Stimulated activated CD4-positive, alpha-beta T cell treated with anti-CD3 and anti-CD28 coated beads, Interleukin-4, amount 100 ng/mL, for 48 hours (primary cell): ENCODE results near the gene FBXL15.

Source experiments
- DNase-seq, 2 donors: peaks; one replicate each; pipeline ENCODE4 v3.0.0-alpha.2; 2020; ENCODE audit warnings: low read depth in 2 of 2

The FBXL15 gene

DNA sequence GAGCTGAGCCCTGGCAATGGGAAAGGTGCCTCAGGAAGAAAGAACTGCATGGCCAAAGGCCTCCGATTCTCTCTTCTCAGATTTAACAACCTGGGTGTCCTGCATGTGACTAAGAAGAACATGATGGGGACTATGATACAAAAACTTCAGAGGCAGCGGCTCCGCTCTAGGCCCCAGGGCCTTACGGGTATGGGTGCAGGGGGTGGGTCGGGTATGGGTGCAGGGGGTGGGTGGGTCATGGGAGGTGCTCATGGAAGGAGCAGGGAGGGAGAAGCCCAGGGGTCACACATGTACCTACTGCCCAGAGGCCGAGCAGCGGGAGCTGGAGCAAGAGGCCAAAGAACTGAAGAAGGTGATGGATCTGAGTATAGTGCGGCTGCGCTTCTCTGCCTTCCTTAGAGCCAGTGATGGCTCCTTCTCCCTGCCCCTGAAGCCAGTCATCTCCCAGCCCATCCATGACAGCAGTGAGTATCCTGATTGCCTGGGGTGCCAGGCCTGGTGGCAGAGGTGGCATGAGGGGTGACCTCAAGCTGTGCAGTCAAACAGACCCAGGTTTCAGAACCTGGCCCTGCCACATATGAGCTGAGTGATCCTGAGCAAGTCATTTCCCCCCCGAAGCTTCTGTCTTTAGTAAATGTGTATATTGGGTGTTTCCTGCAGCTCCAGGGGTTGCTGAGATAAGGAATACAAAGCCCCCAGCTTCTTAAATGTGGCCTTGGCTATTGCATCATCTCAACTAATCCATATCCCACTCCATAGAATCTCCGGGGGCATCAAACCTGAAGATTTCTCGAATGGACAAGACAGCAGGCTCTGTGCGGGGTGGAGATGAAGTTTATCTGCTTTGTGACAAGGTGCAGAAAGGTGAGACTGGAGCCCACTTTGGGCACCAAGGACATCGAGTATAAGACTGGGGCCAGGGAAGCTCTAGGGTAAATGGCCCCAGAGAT is 23.1 kb upstream of the FBXL15 start:
- no peak for DNase-seq

DNA sequence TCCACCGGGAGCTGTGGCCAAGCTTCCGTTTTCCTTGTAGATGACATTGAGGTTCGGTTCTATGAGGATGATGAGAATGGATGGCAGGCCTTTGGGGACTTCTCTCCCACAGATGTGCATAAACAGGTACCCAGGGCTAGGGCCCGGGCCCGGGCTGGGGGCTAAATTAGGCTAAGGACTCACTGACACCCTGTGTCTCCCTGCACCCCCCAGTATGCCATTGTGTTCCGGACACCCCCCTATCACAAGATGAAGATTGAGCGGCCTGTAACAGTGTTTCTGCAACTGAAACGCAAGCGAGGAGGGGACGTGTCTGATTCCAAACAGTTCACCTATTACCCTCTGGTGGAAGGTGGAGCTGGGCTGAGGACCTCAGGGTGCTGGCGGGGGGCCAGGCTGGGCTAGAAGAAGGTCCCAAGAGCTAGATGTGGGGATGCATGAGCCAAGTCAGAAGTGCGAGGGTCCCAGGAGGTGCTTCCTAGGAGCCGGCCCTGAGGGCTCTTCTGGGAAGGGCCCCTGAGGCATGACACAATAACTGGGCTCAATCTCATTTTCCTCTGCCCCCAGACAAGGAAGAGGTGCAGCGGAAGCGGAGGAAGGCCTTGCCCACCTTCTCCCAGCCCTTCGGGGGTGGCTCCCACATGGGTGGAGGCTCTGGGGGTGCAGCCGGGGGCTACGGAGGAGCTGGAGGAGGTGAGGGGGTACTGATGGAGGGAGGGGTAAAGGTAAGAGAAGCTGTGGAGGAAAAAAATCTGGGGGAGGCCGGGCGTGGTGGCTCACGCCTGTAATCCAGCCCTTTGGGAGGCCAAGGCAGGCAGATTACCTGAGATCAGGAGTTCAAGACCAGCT is 22.2 kb upstream of the FBXL15 start:
- DNase-seq = no peak

DNA sequence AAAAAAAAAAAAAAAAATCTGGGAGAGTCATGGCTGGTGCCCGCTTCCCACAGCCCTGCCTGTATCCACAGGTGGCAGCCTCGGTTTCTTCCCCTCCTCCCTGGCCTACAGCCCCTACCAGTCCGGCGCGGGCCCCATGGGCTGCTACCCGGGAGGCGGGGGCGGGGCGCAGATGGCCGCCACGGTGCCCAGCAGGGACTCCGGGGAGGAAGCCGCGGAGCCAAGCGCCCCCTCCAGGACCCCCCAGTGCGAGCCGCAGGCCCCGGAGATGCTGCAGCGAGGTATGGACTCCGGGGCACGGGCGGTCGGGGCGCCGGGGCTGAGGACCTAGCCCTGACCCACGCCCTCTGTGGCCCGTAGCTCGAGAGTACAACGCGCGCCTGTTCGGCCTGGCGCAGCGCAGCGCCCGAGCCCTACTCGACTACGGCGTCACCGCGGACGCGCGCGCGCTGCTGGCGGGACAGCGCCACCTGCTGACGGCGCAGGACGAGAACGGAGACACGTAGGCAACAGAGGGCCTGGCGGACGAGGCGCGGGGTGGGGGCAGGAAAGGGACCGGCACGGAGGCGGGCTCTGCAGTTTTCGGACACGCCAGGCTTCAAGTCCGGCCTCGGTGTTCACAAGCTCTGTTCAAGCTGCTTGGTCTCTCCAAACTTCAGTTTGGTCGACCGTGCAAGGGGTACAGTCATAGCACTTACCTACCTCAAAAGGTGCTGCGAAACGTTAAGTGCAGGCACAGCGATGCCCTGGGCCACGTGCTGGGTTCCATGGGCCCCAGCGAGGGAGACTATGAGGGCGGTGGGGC is 21.2 kb upstream of the FBXL15 start:
- peak; percentile 83 to 84 for DNase-seq

DNA sequence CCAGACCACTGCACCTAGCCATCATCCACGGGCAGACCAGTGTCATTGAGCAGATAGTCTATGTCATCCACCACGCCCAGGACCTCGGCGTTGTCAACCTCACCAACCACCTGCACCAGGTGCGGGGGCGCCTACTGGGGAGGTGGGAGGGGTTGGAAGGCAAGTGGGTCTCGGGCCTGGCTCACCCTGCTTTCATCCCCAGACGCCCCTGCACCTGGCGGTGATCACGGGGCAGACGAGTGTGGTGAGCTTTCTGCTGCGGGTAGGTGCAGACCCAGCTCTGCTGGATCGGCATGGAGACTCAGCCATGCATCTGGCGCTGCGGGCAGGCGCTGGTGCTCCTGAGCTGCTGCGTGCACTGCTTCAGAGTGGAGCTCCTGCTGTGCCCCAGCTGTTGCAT is 20.6 kb upstream of the FBXL15 start:
- no peak for DNase-seq

DNA sequence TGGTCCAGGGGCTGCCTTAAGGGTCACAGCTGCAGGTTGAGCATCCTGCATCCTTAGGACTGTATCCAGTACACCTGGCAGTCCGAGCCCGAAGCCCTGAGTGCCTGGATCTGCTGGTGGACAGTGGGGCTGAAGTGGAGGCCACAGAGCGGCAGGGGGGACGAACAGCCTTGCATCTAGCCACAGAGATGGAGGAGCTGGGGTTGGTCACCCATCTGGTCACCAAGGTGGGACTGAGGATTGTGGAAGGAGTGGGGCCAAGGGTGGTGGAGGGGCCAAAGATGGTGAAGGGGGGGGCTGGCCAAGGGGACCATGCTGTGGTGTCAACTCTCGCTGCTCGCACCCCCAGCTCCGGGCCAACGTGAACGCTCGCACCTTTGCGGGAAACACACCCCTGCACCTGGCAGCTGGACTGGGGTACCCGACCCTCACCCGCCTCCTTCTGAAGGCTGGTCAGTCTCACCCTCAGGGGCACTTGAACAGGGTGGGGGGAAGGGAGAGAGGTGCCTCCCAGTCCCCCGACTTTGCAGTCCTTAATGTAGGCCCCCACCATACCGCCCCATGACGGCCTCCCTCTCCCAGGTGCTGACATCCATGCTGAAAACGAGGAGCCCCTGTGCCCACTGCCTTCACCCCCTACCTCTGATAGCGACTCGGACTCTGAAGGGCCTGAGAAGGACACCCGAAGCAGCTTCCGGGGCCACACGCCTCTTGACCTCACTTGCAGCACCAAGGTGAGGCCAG is 19.9 kb upstream of the FBXL15 start:
- no peak for DNase-seq

DNA sequence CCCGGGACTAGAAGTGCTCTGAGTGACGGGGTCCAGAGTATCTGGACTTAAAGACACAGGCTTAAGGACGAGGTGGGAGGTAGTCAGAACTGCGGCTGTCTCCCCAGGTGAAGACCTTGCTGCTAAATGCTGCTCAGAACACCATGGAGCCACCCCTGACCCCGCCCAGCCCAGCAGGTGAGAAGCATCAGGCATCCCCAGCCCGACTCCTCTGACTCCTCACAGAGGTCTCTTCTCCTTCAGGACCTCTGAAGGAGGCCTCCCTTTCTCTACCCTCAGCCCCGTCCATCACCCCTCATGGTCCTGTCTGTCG is 19.3 kb upstream of the FBXL15 start:
- no peak for DNase-seq

DNA sequence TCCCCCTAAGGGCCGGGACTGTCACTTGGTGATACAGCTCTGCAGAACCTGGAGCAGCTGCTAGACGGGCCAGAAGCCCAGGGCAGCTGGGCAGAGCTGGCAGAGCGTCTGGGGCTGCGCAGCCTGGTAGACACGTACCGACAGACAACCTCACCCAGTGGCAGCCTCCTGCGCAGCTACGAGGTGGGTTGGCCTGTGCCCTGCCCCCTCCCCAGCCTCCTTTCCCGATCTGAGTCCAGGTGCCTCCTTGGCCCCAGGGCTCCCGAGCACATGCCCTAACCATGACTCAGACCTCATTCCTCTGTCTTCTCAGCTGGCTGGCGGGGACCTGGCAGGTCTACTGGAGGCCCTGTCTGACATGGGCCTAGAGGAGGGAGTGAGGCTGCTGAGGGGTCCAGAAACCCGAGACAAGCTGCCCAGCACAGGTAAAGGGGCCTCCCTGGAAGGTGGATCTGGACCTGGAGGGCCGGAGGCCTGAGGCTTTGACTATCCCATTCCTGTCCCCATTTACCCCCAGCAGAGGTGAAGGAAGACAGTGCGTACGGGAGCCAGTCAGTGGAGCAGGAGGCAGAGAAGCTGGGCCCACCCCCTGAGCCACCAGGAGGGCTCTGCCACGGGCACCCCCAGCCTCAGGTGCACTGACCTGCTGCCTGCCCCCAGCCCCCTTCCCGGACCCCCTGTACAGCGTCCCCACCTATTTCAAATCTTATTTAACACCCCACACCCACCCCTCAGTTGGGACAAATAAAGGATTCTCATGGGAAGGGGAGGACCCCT is 18.7 kb upstream of the FBXL15 start:
- DNase-seq = no peak

DNA sequence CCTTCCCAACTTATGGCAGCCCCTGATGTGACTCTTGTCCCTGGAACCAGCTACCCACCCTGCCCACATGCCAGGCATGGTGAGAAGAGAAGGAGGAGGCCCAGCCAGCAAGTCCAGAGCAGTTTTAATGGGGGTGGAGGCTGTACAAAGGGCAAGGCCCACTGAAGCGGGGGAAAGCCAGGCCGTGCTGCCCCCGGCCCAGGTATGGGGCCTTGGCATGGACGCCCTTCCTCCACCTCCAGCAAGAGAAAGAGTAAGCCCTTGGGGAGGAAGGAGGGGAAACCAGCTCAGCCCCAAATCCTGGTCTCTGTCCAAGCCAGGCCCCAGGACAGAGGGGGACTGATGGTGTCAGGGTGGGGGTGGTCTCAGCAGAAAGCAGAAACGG is 18.1 kb upstream of the FBXL15 start:
- DNase-seq = no peak

DNA sequence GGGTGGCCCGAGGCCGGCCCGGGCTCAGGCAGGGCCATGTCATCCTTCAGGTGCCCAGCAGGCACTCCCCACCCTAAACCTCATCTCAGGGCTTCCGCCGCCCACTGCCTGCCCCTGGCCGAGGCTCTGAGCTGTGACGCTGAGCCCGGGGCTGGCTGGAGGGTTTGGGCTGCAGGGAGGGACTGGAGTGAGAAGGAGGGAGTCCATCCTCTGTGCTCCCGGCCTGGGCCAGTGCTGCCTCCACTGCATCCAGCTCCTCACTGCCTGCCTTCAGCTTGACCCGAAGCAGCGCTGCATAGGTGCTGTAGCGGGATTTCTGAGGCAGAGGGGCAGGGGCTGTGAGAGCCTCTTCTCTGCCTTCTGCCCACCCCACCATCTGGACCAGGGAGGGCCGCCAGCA is 17.5 kb upstream of the FBXL15 start:
- DNase-seq = no peak

DNA sequence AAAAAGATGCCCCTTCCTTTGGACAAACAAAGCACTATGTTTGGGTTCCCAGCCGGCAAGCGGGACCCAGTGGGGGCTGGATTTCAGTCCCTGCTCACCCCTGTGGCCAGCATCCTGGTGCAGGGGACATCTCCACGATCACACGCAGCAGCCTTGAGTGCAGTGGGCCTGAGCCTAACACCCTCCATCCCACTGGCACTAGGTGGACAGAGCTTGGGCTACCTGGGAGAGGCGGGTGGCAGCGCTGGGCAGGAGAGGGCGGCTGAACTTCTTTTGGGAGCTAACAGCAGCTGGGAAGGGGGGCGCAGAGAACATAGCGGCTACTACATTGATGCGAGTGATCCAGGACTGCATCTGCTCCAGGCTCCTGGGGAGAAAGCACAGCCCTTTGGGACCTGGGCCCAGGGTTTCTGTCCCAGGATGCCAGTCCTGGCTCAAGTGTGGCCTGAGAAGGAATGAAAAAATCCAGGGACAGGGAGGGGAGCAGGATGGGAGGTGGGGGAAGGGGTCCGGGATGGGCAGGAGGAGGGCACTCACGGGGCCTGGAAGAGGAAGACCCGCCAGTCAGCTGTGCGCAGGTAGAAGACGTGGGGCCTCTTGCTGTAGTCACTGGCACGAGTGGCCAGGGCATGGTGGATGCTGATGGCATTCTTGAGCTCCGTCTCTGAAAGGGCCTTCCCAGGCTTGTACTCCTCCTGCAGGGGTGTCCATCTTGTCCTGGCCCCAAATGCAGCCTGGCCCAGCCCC is 16.1 kb upstream of the FBXL15 start:
- no peak for DNase-seq

DNA sequence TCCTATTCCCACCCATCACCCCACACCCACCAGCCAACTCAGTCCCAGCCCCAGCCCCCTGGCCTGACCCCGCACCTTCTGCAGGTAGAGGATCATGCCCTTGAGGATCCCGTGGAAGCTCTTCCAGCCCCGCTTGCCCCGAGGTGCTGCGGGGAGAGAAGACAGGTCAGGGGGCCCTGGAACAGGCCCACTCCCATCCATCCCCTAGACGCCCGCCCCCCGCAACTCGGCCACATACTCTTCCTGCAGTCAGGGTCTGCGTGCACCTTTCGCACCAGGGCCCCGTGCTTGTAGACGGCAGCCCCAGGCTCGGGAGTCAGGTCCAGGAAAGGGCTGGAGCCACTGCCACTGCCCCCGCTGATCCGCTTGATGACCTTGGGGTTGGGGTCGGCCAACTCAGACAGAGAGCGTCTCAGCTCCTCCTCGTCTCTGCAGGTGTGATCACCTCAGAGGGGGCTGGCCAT is 15.5 kb upstream of the FBXL15 start:
- DNase-seq = no peak

DNA sequence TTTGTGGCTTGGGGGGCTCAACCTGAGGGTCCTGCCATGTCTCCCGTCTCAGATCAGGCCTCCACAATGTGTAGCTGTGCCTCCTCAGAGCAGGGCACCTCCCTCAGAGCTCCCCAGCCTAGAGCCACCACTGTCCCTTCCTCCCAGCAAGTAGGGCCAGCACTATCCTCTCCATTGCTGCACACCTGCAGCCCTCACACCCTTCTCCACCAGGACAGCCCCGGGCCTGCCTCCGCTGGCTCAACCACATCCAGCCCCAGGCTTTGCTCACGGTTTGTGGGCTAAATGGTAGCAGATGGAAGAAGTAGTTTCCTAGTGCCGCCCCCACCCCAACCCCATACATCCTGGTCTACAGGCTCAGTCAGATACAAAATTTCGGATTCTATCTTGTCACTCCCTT is 15.0 kb upstream of the FBXL15 start:
- DNase-seq = no peak

DNA sequence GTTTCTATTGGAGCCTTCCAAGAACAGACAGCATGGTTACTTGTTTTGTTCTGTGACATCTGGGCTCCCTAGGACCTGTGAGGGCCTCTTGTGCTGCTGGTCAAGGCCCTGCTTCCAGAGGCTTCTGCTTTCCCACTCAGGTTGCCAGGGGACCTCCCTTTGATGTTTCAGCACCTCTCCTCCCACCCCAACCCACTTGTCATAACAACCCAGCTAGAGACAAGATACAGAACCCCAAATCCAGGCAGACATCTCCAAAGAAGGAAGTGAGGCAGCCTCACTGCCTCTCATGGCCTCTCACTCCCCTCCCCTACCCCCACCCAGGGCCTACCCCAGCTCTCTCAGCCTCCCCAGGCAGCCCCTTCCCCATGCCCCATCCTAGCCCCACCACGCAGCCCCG is 13.8 kb upstream of the FBXL15 start:
- DNase-seq = no peak

DNA sequence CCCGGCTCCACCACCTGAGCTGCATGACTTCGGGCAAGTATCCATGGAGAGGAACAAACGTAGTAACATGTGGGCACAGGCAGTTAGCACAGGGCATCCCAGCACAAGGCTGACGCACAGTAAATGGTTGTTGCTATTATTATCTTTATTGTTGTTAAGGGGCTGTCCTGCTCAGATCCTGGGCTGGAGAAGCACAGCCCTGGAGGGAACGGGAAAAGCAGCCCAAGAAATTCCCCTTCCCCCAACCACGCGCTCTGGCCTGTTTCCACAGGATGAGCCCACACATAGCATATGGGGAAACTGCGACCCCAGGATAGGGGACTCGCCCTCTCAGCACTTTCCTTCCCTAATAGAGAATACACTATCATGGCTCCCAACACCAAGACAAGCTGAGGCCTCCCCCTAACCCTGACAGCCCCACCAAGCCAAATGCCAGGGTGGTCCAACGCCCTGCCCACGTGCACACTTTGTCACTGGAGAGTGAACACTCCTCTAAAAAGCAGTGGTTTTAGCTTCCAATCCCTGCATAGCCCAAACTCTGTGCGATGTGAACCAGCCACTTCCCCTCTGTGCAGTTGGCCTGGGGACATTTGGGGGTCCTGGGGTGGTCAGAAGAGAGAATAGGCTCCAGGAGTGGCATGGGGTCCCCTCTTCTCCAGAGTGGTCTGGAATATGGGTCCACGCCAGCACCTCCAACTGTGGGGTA is 13.1 kb upstream of the FBXL15 start:
- DNase-seq = no peak

DNA sequence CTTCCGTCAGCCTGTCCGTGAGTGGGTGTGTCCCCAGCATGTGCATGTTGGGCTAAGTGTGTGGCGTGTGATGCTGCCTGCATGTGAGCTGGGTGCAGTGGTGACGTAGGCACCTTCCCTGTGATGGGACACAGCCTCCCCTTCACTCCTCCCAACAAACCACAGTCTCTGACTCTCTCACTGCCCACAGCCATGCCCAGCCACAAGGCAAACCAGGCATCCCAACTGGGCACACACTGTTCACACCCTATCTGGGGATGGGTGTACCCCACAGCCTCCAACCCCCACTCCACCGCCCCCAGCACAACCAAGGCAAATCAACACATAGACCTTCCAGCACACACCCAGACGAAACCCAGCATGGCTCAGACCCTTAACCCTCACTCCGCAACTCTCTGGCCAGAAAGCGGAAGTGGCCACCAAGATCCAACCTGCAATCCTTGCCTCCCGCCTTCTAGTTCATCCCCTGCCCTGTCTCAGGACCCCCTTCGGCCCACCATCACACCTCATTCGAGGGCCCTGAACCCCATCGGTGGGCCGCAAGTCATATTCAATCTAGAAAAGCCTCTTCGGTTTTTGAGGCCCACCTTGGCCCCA is 12.4 kb upstream of the FBXL15 start:
- DNase-seq = no peak

DNA sequence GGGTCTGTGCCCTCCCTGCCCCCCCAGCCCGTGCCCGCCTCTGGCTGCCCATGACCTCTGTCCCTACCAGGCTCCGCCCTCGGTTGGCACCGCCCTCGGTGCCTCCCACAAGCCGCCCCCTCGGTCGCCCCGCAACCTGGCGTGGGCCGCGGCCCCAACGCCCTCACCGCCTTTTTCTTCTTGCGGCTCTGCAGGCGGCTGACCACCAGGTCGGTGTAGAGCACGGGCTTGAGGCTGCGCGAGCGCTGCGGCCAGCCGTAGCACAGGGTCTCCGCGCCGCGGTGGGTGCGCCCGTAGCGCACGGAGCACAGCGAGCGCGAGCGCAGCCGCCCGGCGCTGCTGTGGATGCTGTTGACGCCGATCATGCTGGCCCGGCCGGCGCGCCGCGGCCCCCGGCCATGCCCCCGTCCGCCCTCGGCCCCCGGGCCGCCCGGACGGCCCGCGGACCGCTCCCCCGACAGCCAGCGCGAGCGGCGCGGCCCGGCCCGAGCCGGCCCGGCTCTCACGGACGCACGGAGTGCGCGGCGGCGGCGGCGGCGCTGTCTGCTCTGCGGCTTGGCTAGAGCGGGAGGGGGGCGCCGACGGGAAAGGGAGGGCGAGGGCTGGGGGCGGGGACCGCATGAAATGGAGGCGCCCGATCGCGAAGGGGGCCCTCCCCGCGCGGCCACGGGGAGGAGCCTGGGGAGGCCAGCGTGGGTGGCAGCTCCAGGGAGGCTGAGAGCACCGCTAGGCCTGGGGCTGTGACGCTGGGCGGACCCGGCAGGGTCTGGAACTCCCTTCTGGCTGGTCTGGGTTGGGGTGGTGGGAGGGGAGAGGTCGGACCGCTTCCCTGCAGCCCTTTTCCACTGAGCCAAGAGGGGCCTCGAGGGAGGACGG is 11.7 kb upstream of the FBXL15 start:
- peak; percentile 69 to 76 for DNase-seq

DNA sequence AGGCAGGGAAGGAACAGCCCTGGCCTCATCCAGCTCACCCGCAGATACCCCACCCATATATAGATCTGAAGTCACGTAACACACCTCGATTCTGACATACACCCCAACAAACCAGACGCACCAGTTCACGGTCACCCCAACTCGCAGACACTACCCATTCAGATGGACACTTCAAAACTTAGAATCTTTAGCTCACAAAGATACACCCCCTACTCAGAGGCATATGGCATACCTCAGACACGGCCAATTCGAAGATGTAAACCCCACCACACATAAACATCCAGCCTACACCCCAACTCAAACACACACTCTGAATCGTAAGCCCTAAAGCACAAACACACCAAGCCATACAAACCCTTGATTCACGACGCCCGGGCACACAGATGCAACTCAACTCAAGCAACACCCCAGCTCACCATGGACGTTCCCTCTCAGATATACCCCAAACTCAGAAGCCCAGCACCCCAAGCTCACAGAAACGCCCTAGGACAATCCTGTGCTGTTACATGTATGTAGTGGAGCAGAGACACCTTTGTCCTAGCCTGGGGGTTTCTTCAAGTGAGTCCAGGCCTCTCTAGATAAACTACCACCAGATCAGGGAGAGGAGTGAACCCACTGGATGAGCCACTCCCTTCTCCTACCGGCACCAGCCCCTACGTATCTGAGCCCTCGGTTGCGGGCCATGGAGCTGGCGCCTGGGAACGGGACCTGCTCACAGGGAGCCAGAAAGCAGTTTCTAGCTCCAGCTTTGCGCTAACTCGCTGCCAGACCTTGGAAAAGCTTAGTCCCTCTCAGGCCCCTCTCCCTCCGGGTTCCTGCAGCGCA is 10.8 kb upstream of the FBXL15 start:
- no peak for DNase-seq
